Measurements from ENCODE around the gene SAP25. TPM values are rescaled to one million over a fixed set of nuclear protein-coding genes. Genes with fewer than 3 reads are reported as not detected.

Gene SAP25
- total RNA-seq, 1 donor from 2014 or later = 10.6 TPM

DNA sequence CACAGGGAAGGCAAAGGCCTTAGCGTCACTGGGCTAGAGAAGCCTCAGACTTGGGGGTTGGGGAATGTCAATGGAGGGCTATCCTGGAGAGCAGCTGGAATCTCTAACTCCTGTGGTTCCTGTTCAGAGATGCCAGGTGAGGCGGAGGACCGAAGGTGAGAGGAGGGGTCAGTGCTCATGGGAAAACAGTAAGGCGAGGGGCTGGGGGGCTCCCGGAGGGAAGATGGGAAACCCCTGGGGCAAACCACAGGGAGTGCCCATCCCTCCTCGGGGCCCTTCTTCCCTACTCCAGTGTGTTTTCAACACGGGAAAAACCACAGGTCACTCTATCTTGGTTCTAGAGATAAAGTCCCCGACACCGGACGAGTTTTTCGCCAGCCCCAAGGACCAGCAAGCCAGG, 8.9 kb upstream of the SAP25 start:
- intact Hi-C loops (cut with DNase I) = no loop called here
- ATAC-seq (no peak), DNase-seq (peak; percentile 41)
- Histone ChIP-seq H3K4me3 (peak overlapping the region; percentile 99), H3K9me3 (no peaks in the 10 kb centered on the region), H3K36me3 (peaks cover 52% of the 10 kb centered on the region), H3K27me3 (ENCODE audit: low read depth) (no peaks in the 10 kb centered on the region), H3K4me1 (peaks cover 50% of the 10 kb centered on the region), H3K27ac (peak overlapping the region; percentile 98)
- TF ChIP-seq, protein P1, sequence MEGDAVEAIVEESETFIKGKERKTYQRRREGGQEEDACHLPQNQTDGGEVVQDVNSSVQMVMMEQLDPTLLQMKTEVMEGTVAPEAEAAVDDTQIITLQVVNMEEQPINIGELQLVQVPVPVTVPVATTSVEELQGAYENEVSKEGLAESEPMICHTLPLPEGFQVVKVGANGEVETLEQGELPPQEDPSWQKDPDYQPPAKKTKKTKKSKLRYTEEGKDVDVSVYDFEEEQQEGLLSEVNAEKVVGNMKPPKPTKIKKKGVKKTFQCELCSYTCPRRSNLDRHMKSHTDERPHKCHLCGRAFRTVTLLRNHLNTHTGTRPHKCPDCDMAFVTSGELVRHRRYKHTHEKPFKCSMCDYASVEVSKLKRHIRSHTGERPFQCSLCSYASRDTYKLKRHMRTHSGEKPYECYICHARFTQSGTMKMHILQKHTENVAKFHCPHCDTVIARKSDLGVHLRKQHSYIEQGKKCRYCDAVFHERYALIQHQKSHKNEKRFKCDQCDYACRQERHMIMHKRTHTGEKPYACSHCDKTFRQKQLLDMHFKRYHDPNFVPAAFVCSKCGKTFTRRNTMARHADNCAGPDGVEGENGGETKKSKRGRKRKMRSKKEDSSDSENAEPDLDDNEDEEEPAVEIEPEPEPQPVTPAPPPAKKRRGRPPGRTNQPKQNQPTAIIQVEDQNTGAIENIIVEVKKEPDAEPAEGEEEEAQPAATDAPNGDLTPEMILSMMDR (IDR thresholded peaks at IDR 0.05) = no peak

DNA sequence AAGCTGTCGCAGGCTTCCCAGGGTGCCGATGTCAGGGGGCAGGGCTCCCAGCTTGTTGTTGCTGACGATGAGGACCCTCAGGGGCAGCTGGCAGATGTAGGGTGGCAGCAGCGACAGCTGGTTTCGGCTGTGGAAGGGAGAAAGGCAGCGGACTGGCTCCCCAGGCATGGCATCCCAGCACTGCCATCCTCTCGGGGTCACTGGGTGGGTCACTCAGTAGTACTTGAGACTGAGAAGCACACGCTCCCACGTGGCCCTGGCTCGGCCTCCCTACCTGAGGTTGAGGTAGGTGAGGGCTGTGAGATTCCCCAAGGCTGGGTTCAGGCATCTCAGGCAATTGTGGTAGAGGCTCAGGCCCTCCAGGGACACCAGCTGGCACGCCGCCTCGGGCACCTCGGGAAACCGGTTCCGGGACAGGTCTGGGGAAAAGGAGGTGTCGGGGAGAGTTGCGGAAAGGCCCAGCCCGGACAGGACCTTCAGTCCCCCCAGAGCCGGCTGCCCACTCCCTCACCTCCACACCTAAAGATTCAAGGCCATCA, 8.4 kb upstream of the SAP25 start:
- ATAC-seq = peak; percentile 0 to 3
- H3K4me3 ChIP-seq = peak overlapping the region; percentile 99
- H3K36me3 ChIP-seq = peaks cover 57% of the 10 kb centered on the region
- peak overlapping the region; percentile 98 for H3K27ac ChIP-seq
- H3K9me3 ChIP-seq = no peaks in the 10 kb centered on the region
- peaks cover 49% of the 10 kb centered on the region for H3K4me1 ChIP-seq
- peak; percentile 87 for DNase-seq
- intact Hi-C loops (cut with DNase I) = no loop called here
- TF ChIP-seq, protein P1 (IDR thresholded peaks at IDR 0.05) = no peak
- H3K27me3 ChIP-seq (ENCODE audit: low read depth) = no peaks in the 10 kb centered on the region

DNA sequence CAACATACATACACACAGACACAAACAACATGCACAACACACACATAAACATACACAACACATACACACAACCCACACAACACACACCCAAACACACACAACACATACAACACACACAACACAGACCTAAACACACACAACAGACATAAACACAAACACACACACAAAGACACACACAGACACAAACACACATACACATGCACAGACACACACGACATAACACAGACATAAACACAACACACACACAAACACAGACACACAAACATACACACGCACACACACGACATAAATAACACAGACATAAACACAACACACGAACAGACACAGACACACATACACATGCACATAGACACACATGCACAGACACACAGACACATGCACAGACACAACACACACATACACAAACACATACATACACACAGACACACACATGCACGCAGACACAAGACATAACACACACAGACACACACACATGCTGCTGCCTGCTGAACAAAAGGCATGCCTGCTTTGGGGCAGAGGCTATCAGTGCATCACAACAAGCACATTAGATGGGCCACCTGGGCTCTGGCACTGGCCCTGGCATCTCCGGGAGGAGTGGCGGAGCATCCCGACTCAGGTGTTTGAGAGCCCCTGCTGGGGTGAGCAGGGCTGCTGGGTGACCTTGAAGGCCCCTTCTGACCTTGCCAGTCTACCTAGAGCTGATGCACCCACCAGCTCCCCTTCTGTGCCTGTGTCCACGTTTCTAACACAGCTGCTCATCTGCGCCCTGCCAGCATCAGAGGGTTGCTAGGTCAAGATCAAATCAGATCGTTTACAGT, 7.0 kb upstream of the SAP25 start:
- Histone ChIP-seq H3K9me3 (no peaks in the 10 kb centered on the region), H3K4me3 (no peak overlapping the region), H3K36me3 (peaks cover 72% of the 10 kb centered on the region), H3K27ac (no peak overlapping the region), H3K4me1 (peaks cover 45% of the 10 kb centered on the region), H3K27me3 (ENCODE audit: low read depth) (no peaks in the 10 kb centered on the region)
- TF ChIP-seq, protein P1 (IDR thresholded peaks at IDR 0.05) = no peak
- intact Hi-C loops (cut with DNase I) = no loop called here
- ATAC-seq = no peak
- DNase-seq = peak; percentile 41

GRCh38 chr7:100578246-100579183, 4.8 kb upstream of the SAP25 start:
- H3K27me3 ChIP-seq (ENCODE audit: low read depth) = no peaks in the 10 kb centered on the region
- no peak overlapping the region for H3K27ac ChIP-seq
- DNase-seq (no peak), ATAC-seq (no peak)
- TF ChIP-seq, protein P1 (IDR thresholded peaks at IDR 0.05) = no peak
- peaks cover 27% of the 10 kb centered on the region for H3K4me1 ChIP-seq
- intact Hi-C loops (cut with DNase I) = no loop called here
- H3K36me3 ChIP-seq = peaks cover 92% of the 10 kb centered on the region
- no peak overlapping the region for H3K4me3 ChIP-seq
- no peaks in the 10 kb centered on the region for H3K9me3 ChIP-seq

GRCh38 chr7:100577507-100577906, 3.8 kb upstream of the SAP25 start:
- no peak for ATAC-seq
- Histone ChIP-seq H3K4me1 (peaks cover 17% of the 10 kb centered on the region), H3K4me3 (no peak overlapping the region), H3K9me3 (no peaks in the 10 kb centered on the region), H3K27me3 (ENCODE audit: low read depth) (no peaks in the 10 kb centered on the region), H3K36me3 (peaks cover 84% of the 10 kb centered on the region), H3K27ac (no peak overlapping the region)
- intact Hi-C loops (cut with DNase I) = no loop called here
- TF ChIP-seq, protein P1 (IDR thresholded peaks at IDR 0.05) = no peak
- no peak for DNase-seq
